IPS DF 19.7 (cell line): ENCODE results near the gene ATP1B1.
"Not testable (repeated sequence)": the region's sequence is repeated elsewhere in the genome, so short reads cannot be mapped to it uniquely, and the experiment has no call there.

Source experiments
- DNase-seq: peaks from one replicate; pipeline ENCODE4 v3.0.0-alpha.2; 2013; ENCODE audit warnings: low read depth, low spot score

ATP1B1 gene

DNA sequence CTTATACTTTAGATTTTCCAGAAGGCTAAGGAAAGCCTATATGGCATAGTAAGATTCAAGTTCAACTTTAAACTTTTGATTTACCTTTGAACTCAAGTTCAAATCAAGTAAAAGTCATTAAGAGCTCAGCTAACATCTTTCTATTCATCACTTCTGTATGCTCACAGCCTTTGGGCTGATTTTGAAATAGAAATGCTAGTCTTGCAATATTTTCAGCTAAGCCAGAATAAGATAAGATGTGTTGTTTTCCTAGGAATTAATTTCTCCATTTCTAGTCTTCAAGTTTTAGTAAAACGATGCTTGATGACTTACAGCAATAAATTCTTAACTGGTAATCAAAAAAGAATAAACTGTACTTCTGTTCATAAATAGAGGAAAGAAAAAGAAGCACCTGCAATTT is 35.6 kb downstream of the ATP1B1 start:
- DNase-seq: no peak

GRCh38 chr1:169143346-169143745 is 36.9 kb downstream of the ATP1B1 start:
- DNase-seq: no peak

- DNase-seq: no peak
These were observed 37.5 kb downstream of the ATP1B1 start for GRCh38 chr1:169143984-169144383.

GRCh38 chr1:169144941-169145626 is 38.6 kb downstream of the ATP1B1 start:
- no peak for DNase-seq

GRCh38 chr1:169146576-169147214 is 40.2 kb downstream of the ATP1B1 start:
- no peak for DNase-seq

DNA sequence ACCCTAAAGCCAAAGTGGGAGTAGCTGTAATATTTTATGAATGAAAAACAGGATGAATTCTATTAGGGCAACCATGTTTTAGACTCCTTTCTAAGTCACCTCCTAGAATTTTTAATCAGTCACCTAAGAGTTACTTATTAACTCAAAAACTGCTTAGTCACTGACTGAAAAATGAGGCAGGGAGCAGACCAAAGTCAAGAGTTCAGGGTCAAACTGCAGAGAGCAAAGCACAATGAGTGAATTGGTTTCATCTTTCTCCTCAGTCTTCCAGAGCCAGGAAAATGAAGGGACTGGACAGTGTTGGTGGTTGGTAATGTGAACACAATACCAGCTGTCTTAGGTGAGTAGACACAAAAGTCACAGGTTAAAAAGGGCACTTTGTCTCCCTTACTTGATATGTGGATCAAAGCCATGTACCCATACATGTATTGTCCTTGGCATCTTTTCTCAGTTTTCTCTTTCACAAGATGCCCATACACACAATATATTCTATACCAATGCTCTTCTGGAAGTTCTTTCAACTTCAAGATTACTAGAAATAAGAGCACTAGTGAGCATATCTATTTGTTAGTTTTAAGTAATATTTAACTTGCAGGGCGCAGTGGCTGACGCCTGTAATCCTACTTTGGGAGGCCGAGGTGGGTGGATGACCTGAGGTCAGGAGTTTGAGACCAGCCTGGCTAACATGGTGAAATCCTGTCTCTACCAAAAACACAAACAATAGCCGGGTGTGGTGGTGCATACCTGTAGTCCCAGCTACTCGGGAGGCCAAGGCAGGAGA is 42.2 kb downstream of the ATP1B1 start:
- DNase-seq: no peak

GRCh38 chr1:169149555-169150286 is 43.2 kb downstream of the ATP1B1 start:
- no peak for DNase-seq

GRCh38 chr1:169150641-169151337 is 44.3 kb downstream of the ATP1B1 start:
- no peak for DNase-seq

DNA sequence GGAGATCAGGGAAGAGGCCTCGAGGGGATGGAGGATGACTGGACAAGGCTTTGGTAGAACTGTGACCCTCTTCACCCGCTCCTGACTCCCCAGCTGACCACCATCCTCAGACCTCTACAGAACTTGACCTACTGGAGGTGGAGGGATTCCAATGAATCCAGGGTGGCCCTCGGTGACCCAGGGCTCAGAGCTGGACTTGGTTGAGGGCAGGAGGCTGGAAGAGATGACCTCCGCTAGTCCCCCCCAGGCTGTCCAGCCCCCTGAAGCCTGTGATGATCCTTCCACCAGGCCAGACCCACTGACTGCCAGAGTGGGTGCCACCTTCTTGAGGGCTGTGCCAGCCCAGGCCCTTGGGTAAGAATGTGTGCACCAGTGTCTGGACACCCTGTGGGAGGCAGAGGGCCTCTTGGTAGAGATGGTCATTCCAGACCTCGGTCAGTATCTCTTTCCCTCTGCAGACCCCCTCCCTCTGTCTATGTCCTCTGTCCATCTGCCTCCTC is 44.9 kb downstream of the ATP1B1 start:
- no peak for DNase-seq

DNA sequence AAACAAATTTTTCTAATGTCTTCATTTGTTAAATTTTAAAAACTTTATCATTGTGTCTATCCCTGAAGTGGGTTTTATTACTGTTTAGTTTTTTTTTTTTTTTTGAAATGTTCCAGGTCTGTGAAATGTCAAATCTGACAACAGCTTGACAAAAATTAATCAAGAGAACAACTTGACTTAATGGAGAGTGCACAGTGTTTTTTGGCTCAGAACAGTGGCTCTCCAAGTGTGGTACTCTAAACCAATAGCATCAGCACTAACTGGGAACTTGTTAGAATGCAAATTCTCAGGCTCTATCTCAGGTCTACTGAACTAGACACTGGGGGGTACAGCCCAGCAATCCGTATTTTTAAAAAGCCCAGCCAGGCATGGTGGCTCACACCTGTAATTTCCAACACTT is 49.2 kb downstream of the ATP1B1 start:
- DNase-seq: no peak

- DNase-seq: no peak
These were observed 50.1 kb downstream of the ATP1B1 start for GRCh38 chr1:169156580-169156979.

DNA sequence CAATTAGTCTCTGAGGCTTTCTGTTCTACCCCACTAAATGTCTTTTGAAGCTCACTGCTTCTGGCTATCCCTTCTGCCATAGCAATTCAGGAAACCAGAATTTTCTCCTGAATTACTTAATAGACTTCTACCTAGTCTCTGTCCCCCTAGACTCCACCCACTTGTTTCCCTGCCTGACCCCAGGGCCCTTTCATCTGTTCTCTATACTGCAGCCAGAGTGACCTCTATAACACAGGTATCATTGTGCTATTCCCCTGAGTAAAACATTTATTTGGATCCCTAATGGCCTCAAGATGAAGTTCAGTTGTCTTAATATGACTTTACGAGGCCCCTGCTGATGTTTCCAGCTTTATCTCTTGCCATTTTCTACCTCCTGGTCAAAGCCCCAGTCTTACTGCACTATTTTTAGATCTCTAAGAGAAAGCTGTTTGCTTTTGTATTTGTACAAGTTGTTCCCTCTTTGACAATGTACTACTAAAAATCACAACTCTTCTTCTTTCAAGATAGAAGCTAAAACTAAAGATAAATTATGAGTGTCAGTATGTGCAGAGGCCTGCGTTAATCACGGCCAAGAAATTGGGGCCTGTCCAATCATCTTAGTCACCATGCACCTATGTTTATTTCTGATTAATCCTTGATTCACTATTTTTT is 54.5 kb downstream of the ATP1B1 start:
- DNase-seq: no peak

DNA sequence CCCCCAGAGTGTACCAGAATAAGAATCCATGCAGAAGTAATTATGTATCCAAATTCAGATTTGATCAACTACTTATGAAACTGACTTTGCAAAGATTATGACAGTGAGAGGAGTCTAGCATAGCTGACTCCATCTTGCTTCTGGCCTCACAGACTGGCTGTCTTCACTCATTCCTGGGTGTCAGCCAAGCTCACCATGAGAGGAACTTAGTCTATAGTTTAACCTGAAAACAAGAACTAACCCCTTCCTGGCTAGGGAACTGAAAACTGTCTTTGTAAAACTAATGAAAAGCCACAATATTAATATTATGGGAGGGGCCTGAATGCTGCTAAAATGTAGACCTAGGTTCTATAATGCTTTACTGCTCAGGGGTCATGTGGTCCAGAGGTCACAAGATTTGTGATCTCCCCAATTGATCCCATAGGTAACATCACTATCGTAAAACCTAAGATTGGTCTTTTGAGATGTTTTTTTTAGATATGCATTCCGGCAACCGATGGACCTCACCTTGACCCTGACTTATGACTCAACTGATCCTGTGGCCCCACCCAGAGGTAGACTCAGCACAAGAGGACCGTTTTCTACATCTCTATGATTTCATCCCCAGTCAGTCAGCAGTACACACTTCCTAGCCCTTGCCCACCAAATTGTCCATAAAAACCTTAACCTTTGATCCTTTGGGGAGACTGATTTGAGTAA is 55.2 kb downstream of the ATP1B1 start:
- DNase-seq: no peak

- no peak for DNase-seq
These were observed 56.6 kb downstream of the ATP1B1 start for GRCh38 chr1:169163059-169163458.

GRCh38 chr1:169175461-169175860 is 69.0 kb downstream of the ATP1B1 start:
- no peak for DNase-seq

DNA sequence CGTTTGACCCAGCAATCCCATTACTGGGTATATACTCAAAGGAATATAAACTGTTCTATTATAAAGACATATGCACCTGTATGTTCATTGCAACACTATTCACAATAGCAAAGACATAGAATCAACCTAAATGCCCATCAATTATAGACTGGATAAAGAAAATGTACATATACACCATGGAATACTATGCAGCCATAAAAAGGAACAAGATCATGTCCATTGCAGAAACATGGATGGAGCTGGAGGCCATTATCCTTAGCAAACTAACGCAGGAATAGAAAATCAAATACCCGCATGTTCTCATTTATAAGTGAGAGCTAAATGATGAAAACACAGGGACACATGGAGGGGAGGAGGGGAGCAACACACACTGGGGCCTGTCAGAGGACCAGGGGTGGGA is 72.9 kb downstream of the ATP1B1 start:
- not testable (repeated sequence) for DNase-seq

- DNase-seq: no peak
These were observed 73.7 kb downstream of the ATP1B1 start for GRCh38 chr1:169180174-169180573.
